Esophagus (tissue), 2 donors: ENCODE data around the gene GABBR1. TPM values are rescaled to one million over a fixed set of nuclear protein-coding genes. Genes with fewer than 3 reads are reported as not detected.
A peak's percentile ranks its signal among the peaks of the same experiment; 100 is the strongest.

Experiments used
- H3K27ac ChIP-seq, 2 donors: one replicate each; pipeline ENCODE4 v1.5.1; 2013; ENCODE audit warnings: low read depth in 2 of 2, mild to moderate bottlenecking in 2 of 2, inconsistent platforms in 1 of 2, low read length in 1 of 2, moderate library complexity in 1 of 2
- H3K27me3 ChIP-seq, 2 donors: one replicate each; pipeline ENCODE4 v1.6.1; 2013; ENCODE audit warnings: low read length in 2 of 2, control low read depth in 1 of 2, mild to moderate bottlenecking in 1 of 2; ENCODE audit not compliant: insufficient read depth in 2 of 2, control insufficient read depth in 1 of 2
- H3K36me3 ChIP-seq, 2 donors: one replicate each; pipeline ENCODE4 v1.6.1; 2013; ENCODE audit warnings: low read length in 1 of 2; ENCODE audit not compliant: control insufficient read depth in 2 of 2, insufficient read depth in 2 of 2
- H3K4me1 ChIP-seq, 2 donors: one replicate each; pipeline ENCODE4 v1.6.1; 2013; ENCODE audit warnings: low read length in 1 of 2; ENCODE audit not compliant: control insufficient read depth in 2 of 2, insufficient read depth in 2 of 2
- H3K4me3 ChIP-seq, 2 donors: one replicate each; pipeline ENCODE4 v1.5.1; 2013; ENCODE audit warnings: low read length in 2 of 2, mild to moderate bottlenecking in 2 of 2, low read depth in 1 of 2, moderate library complexity in 1 of 2
- H3K9me3 ChIP-seq, 2 donors: one replicate each; pipeline ENCODE4 v1.6.1; 2013; ENCODE audit warnings: mild to moderate bottlenecking in 2 of 2, low read depth in 1 of 2, low read length in 1 of 2, moderate library complexity in 1 of 2; ENCODE audit not compliant: control insufficient read depth in 2 of 2, insufficient read depth in 1 of 2
- WGBS, 2 donors: extraction: QIAGEN DNeasy Blood & Tissue Kit; methylation state at CpG; one replicate each; pipeline ENCODE4 v1.1.7; 2013; 5-methylcytosine and 5-hydroxymethylcytosine counted together
- polyA plus RNA-seq, 2 donors: library from polyadenylated mRNA; stranded (reverse); fragments of 200-250 nt; gene quantifications; one replicate each; pipeline ENCODE4 v1.2.3, GENCODE V29; 2013
- donor health status: healthy with polysubstance abuse.
- donor health status: Bipolar disorder and iron deficiency.

The GABBR1 gene
- 10 to 100 TPM; 13.0 to 28.1 TPM for polyA plus RNA-seq

GRCh38 chr6:29632789-29633533 is at the start of gene GABBR1:
TSS of gene GABBR1 (minus strand) at chr6:29633183. CDS start at chr6:29632385, 798 bp downstream.
- WGBS, 2 donors: 0 to 1% methylated on average over 35 to 57 of the region's 57 CpGs
- peak within 1 kb of the TSS; percentile 63 to 67 for H3K4me3 ChIP-seq
- no peaks in the 10 kb centered on the region for H3K9me3 ChIP-seq
- peak within 1 kb of the TSS; percentile 80 to 84 for H3K27ac ChIP-seq
- peaks cover 5 to 12% of the 10 kb centered on the region in 2 donors for H3K4me1 ChIP-seq
- no peaks in the 10 kb centered on the region for H3K27me3 ChIP-seq
- H3K36me3 ChIP-seq: no peaks in the 10 kb centered on the region

DNA sequence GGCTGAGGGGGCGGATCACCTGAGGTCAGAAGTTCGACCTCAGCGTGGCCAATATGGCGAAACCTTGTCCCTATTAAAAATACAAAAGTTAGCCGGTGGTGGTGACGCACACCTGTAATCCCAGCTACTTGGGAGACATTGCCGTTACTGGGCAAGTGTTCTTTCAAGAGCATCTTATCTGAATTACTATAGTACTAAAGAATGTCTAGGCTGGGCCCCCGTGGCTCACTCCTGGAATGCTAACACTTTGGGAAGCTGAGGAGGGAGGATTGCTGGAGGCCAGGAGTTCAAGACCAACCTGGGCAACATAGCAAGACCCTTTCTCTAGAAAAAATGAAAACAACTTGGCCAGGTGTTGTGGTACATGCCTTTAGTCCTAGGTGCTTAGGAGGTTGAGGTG is 48.8 kb upstream of the GABBR1 start:
- Histone ChIP-seq H3K27me3 (no peaks in the 10 kb centered on the region), H3K27ac (no peak overlapping the region), H3K4me3 (no peak overlapping the region), H3K9me3 (no peaks in the 10 kb centered on the region), H3K36me3 (no peaks in the 10 kb centered on the region), H3K4me1 (peaks cover 0 to 2% of the 10 kb centered on the region in 2 donors)
- WGBS, 2 donors: 89 to 93% methylated on average over 8 of the region's 8 CpGs

DNA sequence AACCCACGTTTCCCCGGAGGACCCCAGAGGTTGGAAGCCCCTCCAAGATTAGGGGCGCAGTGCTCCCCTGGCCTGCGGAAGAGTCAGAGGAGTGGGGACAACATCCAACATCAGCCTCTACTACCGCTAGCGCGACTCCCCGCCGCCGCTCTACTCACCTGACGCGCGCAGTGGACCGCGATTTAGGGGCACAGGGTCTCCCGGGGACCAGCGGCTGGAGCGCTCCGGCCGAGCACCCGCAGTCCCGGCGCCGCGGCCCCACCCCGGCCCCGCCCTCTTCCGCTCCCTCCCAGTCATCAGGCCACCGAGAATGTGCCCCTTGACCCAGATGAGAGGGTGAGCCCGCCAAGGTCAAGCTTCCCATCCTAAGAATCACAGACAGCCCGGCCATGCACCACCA is 47.9 kb upstream of the GABBR1 start, which contains the start of gene ZFP57:
Gene ZFP57 (minus strand): TSS at position 249 of the 400 bp plus-strand sequence. CDS start 4,149 bp downstream, outside the sequence.
- Histone ChIP-seq H3K27me3 (no peaks in the 10 kb centered on the region), H3K36me3 (no peaks in the 10 kb centered on the region), H3K4me3 (peak within 1 kb of the TSS in 1 of 2 donors; percentile 0), H3K27ac (no peak within 1 kb of the TSS), H3K4me1 (peaks cover 0 to 2% of the 10 kb centered on the region in 2 donors), H3K9me3 (no peaks in the 10 kb centered on the region)
- WGBS, 2 donors: 56 to 84% methylated on average over 30 to 31 of the region's 31 CpGs

DNA sequence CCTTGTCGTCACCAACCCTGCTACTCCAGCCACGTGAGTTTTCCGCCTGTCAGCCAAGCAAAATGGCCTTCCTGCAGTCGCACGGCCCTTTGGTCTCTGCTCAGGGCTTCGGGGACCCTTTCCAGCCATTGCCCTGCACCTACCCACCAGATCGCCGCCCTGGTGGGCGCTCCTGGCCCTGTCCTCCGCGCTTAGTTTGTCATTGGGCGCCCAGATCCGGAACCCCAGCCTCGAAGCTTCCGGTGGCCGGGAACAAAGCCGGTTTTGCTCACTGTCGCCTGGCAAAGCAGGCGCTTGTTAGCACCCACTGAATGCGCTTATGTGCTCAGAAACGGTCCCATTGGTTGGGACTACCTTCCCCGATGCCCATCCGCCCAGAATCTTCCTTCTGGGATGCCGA is 47.4 kb upstream of the GABBR1 start:
- Histone ChIP-seq H3K36me3 (no peaks in the 10 kb centered on the region), H3K27me3 (no peaks in the 10 kb centered on the region), H3K9me3 (no peaks in the 10 kb centered on the region), H3K27ac (no peak overlapping the region), H3K4me3 (peak overlapping the region in 1 of 2 donors; percentile 0), H3K4me1 (peaks cover 0 to 2% of the 10 kb centered on the region in 2 donors)
- 71 to 93% methylated on average over 24 of the region's 24 CpGs for WGBS, 2 donors

DNA sequence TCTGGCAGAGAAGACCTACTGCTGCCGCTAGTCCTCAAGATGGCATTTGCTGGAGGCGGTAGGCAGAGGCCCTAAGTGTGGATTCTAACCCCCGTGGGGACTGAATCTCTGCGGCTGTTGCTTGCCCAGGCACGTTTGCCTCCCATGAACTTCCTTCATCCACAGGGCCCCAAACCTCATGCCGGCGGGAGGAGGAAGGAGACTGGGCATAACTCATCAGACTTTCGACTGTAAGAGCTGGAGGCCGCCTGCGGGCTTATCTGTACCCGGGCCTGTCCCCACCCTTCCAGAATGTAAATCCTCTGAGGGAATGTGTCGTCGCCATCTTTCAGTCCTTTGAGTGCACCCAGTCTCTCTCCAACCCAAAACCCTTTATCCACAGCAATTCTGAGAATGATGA is 47.0 kb upstream of the GABBR1 start:
- Histone ChIP-seq H3K36me3 (no peaks in the 10 kb centered on the region), H3K4me3 (no peak overlapping the region), H3K9me3 (no peaks in the 10 kb centered on the region), H3K4me1 (peaks cover 0 to 2% of the 10 kb centered on the region in 2 donors), H3K27me3 (no peaks in the 10 kb centered on the region), H3K27ac (no peak overlapping the region)
- WGBS, 2 donors: 67 to 75% methylated on average over 13 of the region's 13 CpGs

GRCh38 chr6:29678114-29678513 is 45.1 kb upstream of the GABBR1 start:
- H3K27me3 ChIP-seq: no peaks in the 10 kb centered on the region
- no peaks in the 10 kb centered on the region for H3K36me3 ChIP-seq
- WGBS, 2 donors: 83 to 88% methylated on average over 5 of the region's 5 CpGs
- H3K9me3 ChIP-seq: no peaks in the 10 kb centered on the region
- H3K27ac ChIP-seq: no peak overlapping the region
- no peak overlapping the region for H3K4me3 ChIP-seq
- H3K4me1 ChIP-seq: peaks cover 0 to 2% of the 10 kb centered on the region in 2 donors

GRCh38 chr6:29676981-29677601 is 44.1 kb upstream of the GABBR1 start:
- 23 to 31% methylated on average over 2 of the region's 2 CpGs for WGBS, 2 donors
- H3K4me3 ChIP-seq: no peak overlapping the region
- H3K9me3 ChIP-seq: no peaks in the 10 kb centered on the region
- H3K27me3 ChIP-seq: no peaks in the 10 kb centered on the region
- H3K4me1 ChIP-seq: peaks cover 0 to 2% of the 10 kb centered on the region in 2 donors
- no peak overlapping the region for H3K27ac ChIP-seq
- no peaks in the 10 kb centered on the region for H3K36me3 ChIP-seq

DNA sequence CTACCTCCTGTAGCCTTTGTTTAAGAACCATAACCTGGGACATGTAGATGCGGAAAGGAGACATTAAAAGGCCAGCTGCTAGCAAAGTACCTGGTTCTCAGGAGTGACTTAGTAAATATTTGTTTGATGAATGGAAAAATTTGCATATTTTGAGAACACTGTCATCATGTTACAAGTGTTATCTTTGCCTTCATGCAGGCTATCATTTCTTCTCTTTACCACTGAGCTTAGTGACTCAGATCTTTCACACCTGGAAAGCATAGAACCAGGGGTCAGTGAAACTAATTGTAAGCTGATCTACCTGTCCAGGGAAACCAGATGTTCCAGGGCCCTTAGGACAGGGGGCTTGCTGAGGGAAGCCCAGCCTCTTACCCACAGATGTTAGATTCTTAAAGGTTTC is 42.6 kb upstream of the GABBR1 start:
- no peak overlapping the region for H3K4me3 ChIP-seq
- WGBS, 2 donors: 42 to 97% methylated on average over 1 of the region's 1 CpG
- no peaks in the 10 kb centered on the region for H3K27me3 ChIP-seq
- no peaks in the 10 kb centered on the region for H3K36me3 ChIP-seq
- H3K27ac ChIP-seq: no peak overlapping the region
- peaks cover 0 to 2% of the 10 kb centered on the region in 2 donors for H3K4me1 ChIP-seq
- no peaks in the 10 kb centered on the region for H3K9me3 ChIP-seq

- H3K9me3 ChIP-seq: no peaks in the 10 kb centered on the region
- H3K36me3 ChIP-seq: no peaks in the 10 kb centered on the region
- H3K4me3 ChIP-seq: no peak overlapping the region
- H3K4me1 ChIP-seq: no peaks in the 10 kb centered on the region
- no peaks in the 10 kb centered on the region for H3K27me3 ChIP-seq
- WGBS, 2 donors: 89 to 95% methylated on average over 5 of the region's 5 CpGs
- no peak overlapping the region for H3K27ac ChIP-seq
These were observed 41.0 kb upstream of the GABBR1 start for GRCh38 chr6:29674008-29674407.
